ENCODE measurements around the gene SDHA.
"Not testable (repeated sequence)": the region's sequence is repeated elsewhere in the genome, so short reads cannot be mapped to it uniquely, and the experiment has no call there.

The SDHA gene

DNA sequence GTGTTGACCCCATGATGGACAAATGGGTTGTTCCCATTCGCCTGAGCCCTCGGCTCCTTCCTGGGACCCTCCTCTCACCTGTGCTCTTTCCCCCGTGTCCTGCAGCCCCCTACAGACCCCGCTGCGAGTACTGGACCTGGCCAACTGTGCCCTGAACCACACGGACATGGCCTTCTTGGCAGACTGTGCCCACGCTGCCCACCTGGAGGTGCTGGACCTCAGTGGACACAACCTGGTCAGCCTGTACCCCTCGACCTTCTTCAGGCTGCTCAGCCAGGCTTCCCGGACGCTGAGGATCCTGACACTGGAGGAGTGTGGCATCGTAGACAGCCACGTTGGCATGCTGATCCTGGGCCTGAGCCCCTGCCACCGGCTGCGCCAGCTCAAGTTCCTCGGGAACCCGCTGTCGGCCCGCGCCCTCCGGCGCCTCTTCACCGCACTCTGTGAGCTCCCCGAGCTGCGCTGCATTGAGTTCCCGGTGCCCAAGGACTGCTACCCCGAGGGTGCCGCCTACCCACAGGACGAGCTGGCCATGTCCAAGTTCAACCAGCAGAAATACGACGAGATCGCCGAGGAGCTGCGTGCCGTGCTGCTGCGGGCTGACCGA is 23.4 kb upstream of the SDHA start:
- no peak for DNase-seq
- Histone ChIP-seq H3K36me3 (peaks cover 9% of the 10 kb centered on the region; the same call in 1 of the 2 replicates), H3K4me3 (ENCODE audit: low read depth, low read length) (no peak overlapping the region), H3K9me3 (ENCODE audit: severe bottlenecking) (no peaks in the 10 kb centered on the region), H3K27ac (no peak overlapping the region), H3K27me3 (ENCODE audit: insufficient read depth, low read depth, severe bottlenecking) (no peaks in the 10 kb centered on the region)
- TF ChIP-seq, protein P1, sequence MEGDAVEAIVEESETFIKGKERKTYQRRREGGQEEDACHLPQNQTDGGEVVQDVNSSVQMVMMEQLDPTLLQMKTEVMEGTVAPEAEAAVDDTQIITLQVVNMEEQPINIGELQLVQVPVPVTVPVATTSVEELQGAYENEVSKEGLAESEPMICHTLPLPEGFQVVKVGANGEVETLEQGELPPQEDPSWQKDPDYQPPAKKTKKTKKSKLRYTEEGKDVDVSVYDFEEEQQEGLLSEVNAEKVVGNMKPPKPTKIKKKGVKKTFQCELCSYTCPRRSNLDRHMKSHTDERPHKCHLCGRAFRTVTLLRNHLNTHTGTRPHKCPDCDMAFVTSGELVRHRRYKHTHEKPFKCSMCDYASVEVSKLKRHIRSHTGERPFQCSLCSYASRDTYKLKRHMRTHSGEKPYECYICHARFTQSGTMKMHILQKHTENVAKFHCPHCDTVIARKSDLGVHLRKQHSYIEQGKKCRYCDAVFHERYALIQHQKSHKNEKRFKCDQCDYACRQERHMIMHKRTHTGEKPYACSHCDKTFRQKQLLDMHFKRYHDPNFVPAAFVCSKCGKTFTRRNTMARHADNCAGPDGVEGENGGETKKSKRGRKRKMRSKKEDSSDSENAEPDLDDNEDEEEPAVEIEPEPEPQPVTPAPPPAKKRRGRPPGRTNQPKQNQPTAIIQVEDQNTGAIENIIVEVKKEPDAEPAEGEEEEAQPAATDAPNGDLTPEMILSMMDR (IDR thresholded peaks at IDR 0.05; ENCODE audit: low read depth, low read length) = no peak

DNA sequence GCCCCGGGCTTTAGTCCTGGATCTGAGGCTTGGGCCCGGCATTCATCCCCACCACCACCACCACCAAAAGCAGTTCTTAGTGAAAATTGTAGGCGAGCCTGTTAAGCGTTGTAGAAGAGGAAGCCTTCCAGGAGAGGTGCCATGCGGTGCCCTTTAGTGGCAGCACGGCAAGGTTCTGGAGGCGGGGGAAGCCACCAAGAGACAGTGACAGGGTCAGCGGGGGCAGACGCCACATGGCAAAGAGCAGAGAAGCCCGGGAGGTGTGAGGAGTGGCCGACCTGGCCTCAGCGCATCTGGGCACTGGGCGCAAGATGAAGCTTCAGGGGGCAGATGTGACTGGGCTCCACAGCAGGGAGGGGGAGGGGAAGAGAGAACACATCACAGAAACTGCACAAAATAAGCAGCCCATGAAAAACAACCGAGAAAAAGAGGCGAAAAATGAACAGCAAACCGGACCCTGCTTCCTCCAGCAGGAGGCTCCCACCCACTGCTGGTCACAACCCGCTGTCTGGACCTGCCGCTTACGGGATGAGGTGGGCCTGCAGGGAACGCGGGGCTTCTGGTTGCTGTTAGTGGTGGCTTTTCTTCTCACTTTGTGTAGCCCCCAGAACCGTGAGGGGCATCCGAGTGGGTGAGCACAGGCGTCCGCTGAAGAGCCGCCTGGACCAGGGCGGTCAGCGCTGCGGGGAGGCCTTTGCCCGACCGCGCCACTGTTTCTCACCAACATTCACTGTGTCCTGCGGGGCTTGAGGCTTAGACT is 22.5 kb upstream of the SDHA start:
- TF ChIP-seq, protein P1 (IDR thresholded peaks at IDR 0.05; ENCODE audit: low read depth, low read length) = peak; percentile 70
- Histone ChIP-seq H3K27ac (no peak overlapping the region), H3K4me3 (ENCODE audit: low read depth, low read length) (no peak overlapping the region), H3K36me3 (peaks cover 9% of the 10 kb centered on the region; the same call in 1 of the 2 replicates), H3K27me3 (ENCODE audit: insufficient read depth, low read depth, severe bottlenecking) (no peaks in the 10 kb centered on the region), H3K9me3 (ENCODE audit: severe bottlenecking) (no peaks in the 10 kb centered on the region)
- DNase-seq = peak; percentile 44

DNA sequence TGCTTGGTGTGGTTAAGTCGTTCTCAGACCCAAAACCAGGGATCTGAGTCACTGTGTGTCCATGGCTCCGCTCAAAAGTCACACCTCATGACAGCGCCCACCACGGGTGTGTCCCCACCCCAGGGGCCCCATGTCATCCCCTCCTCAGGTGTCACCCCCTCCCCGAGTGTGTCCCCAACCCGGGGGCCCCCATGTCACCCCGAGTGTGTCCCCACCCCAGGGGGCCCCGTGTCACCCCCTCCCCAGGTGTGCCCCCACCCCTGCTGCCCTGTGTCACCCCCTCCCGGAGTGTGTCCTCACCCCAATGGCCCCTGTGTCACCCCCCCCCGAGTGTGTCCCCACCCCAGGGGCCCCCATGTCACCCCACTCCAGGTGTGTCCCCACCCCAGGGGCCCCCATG is 21.8 kb upstream of the SDHA start:
- H3K9me3 ChIP-seq (ENCODE audit: severe bottlenecking) = no peaks in the 10 kb centered on the region
- H3K36me3 ChIP-seq = peaks cover 9% of the 10 kb centered on the region; the same call in 1 of the 2 replicates
- DNase-seq = no peak
- no peak overlapping the region for H3K27ac ChIP-seq
- H3K27me3 ChIP-seq (ENCODE audit: insufficient read depth, low read depth, severe bottlenecking) = no peaks in the 10 kb centered on the region
- TF ChIP-seq, protein P1 (IDR thresholded peaks at IDR 0.05; ENCODE audit: low read depth, low read length) = no peak
- no peak overlapping the region for H3K4me3 ChIP-seq (ENCODE audit: low read depth, low read length)

DNA sequence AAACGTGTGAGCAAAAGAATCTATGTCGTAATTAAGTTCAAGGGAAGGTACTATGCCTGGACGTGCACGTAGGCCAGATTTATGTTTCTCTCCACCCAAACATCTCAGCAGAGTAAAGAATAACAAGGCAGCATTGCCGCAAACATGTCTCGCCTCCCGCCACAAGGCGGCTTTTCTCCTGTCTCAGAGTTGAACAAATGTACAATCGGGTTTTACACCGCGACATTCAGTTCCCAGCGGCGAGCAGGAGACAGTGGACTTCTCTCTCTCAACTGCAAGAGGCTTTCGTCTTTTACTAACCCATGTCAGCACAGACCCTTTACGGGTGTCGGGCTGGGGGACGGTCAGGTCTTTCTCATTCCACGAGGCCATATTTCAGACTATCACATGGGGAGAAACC is 21.1 kb upstream of the SDHA start:
- DNase-seq = peak; percentile 13
- not testable (repeated sequence) for H3K27ac ChIP-seq; H3K27me3 ChIP-seq (ENCODE audit: insufficient read depth, low read depth, severe bottlenecking)

DNA sequence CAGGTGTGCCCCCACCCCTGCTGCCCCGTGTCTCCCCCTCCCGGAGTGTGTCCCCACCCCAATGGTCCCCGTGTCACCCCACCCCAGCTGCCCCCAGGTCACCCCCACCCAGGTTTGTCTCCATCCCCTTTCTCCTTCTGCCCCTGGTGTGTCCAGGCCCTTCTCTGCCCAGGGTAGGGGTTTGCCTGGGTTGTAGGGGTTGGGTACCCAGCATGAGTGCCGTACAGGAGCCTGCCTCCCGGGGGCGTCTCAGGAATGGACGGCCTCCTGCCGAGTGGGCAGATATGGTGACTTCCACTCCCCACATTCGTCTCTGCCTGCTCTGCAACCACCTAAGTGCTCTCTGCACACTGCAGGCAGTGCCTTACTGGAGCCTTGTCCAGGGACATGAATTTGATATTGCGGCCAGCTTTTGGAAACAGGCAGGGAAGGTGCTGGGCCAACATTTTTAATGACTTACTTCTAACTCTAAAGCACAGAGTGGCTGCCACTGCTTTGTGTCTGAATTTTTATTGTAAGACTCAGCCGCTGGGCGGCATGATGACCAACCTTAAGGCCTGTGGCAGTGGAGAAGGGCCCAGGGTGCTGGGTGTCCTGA is 20.1 kb upstream of the SDHA start:
- TF ChIP-seq, protein P1 (IDR thresholded peaks at IDR 0.05; ENCODE audit: low read depth, low read length) = no peak
- no peak for DNase-seq

More for the DNA sequence above, 21.1 kb upstream of the SDHA start:
- H3K9me3 ChIP-seq (ENCODE audit: severe bottlenecking); H3K4me3 ChIP-seq (ENCODE audit: low read depth, low read length): not testable (repeated sequence)
- H3K36me3 ChIP-seq = peaks cover 11% of the 10 kb centered on the region; the same call in 1 of the 2 replicates

DNA sequence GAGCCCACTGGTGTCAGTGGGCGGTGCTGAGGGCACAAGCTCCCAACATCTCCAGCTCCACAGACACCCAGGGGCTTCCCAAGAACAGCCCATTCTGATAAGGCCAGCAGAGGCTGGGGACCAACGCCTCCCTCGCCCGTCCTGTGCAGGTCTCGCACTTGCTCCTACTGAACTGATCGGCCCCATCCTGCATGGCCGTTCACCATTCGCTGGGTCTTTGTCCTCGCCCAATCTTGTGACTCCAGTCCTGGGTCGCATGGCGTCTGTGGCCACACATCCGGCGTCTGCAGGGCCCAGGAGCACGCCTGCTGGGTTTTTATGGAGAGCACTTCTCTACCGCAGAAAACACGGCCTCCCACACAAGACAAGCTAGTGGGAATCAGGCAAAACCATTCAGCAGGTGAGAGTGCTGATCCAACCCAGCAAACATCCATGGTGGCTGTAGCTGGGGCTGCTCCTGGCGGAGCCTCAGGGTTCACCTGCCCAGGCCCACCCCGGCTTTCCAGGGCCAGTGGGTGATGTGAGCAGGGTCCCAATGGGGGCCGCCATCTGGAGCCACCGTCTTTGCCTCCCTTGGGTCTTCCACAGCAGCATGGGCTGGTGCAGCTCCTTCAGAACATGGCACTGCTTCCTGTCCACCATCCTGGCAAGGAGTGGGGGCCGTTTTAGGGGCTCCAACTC is 19.5 kb upstream of the SDHA start:
- H3K36me3 ChIP-seq = peaks cover 17% of the 10 kb centered on the region
- H3K4me3 ChIP-seq (ENCODE audit: low read depth, low read length) = no peak overlapping the region
- DNase-seq = no peak
- TF ChIP-seq, protein P1 (IDR thresholded peaks at IDR 0.05; ENCODE audit: low read depth, low read length) = no peak
- no peaks in the 10 kb centered on the region for H3K27me3 ChIP-seq (ENCODE audit: insufficient read depth, low read depth, severe bottlenecking)
- H3K27ac ChIP-seq = no peak overlapping the region
- H3K9me3 ChIP-seq (ENCODE audit: severe bottlenecking) = no peaks in the 10 kb centered on the region

More for the DNA sequence above, 20.1 kb upstream of the SDHA start:
- H3K36me3 ChIP-seq = peaks cover 11% of the 10 kb centered on the region; the same call in 1 of the 2 replicates
- no peaks in the 10 kb centered on the region for H3K9me3 ChIP-seq (ENCODE audit: severe bottlenecking)
- no peaks in the 10 kb centered on the region for H3K27me3 ChIP-seq (ENCODE audit: insufficient read depth, low read depth, severe bottlenecking)
- H3K4me3 ChIP-seq (ENCODE audit: low read depth, low read length) = no peak overlapping the region
- H3K27ac ChIP-seq = no peak overlapping the region
